PFSK-1 (cell line): ENCODE results near the gene C10orf62.

Source experiments
- FOXP2 ChIP-seq: optimal IDR thresholded peaks from 2 replicates; pipeline ENCODE3; 2011; ENCODE audit warnings: borderline replicate concordance, control low read depth, inconsistent platforms; ENCODE audit not compliant: insufficient read depth; ENCODE audit errors: extremely low read length, extremely low read depth
- SIN3A ChIP-seq: IDR thresholded peaks from 2 replicates; pipeline ENCODE4 v1.6.1; 2012; ENCODE audit warnings: mild to moderate bottlenecking, low read length, moderate library complexity, borderline replicate concordance; ENCODE audit not compliant: insufficient read depth
- TF ChIP-seq, protein P1 (sequence below), 2 experiments: IDR thresholded peaks; 2 replicates each; pipeline versions ENCODE4 v1.6.1 to v1.8.0; 2011 to 2012; ENCODE audit warnings: low read depth in 2 of 2, low read length in 2 of 2, control low read depth in 1 of 2, inconsistent platforms in 1 of 2, mild to moderate bottlenecking in 1 of 2, moderate library complexity in 1 of 2; ENCODE audit not compliant: insufficient read depth in 1 of 2

DNA sequence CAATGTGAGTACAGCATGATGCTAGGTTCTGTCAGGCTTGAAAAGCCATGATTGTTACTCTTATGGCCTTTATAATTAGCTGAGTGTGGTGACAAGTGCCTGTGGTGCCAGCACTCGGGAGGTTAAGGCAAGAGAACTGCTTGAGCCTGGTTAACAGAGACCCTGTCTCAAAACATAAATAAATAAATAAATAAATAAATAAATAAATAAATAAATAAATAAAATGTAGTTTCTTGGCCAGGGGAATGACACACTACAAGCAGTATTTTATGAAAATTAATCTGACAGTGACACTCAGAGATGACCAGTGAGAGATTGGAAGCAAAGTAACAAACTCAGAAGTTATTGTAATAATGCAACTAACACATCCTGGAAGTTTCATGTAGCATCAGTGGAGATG lies 46.1 kb downstream of the C10orf62 start:
- TF ChIP-seq, protein P1, sequence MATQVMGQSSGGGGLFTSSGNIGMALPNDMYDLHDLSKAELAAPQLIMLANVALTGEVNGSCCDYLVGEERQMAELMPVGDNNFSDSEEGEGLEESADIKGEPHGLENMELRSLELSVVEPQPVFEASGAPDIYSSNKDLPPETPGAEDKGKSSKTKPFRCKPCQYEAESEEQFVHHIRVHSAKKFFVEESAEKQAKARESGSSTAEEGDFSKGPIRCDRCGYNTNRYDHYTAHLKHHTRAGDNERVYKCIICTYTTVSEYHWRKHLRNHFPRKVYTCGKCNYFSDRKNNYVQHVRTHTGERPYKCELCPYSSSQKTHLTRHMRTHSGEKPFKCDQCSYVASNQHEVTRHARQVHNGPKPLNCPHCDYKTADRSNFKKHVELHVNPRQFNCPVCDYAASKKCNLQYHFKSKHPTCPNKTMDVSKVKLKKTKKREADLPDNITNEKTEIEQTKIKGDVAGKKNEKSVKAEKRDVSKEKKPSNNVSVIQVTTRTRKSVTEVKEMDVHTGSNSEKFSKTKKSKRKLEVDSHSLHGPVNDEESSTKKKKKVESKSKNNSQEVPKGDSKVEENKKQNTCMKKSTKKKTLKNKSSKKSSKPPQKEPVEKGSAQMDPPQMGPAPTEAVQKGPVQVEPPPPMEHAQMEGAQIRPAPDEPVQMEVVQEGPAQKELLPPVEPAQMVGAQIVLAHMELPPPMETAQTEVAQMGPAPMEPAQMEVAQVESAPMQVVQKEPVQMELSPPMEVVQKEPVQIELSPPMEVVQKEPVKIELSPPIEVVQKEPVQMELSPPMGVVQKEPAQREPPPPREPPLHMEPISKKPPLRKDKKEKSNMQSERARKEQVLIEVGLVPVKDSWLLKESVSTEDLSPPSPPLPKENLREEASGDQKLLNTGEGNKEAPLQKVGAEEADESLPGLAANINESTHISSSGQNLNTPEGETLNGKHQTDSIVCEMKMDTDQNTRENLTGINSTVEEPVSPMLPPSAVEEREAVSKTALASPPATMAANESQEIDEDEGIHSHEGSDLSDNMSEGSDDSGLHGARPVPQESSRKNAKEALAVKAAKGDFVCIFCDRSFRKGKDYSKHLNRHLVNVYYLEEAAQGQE (IDR thresholded peaks at IDR 0.05; ENCODE audit: insufficient read depth in 1 of 2, low read depth in 2 of 2, low read length in 2 of 2): no peak
- TF ChIP-seq FOXP2 (no peak), SIN3A (no peak)
